OCI-LY3 (cell line): Measurements from ENCODE around the gene IZUMO1.

ENCODE experiments used
- H2AFZ ChIP-seq: fragments of 200-600, 300-600 bp; shearing (Covaris generic); 2 replicates; pipeline ENCODE4 v1.6.0; 2014; ENCODE audit warnings: antibody characterized with exemption, low read depth, low read length
- H3K27ac ChIP-seq: fragments of 200-600, 300-600 bp; sonication (generic); 2 replicates; pipeline ENCODE4 v1.5.1; 2014; ENCODE audit warnings: mild to moderate bottlenecking, low read length, moderate library complexity, mixed read lengths
- H3K27me3 ChIP-seq: fragments of 200-600, 300-600 bp; sonication (generic); 2 replicates; pipeline ENCODE4 v1.6.1; 2014; ENCODE audit warnings: low read depth, low read length, mixed read lengths
- H3K36me3 ChIP-seq: fragments of 200-600, 300-600 bp; sonication (generic); replicated peaks from 2 replicates; pipeline ENCODE3; 2014; ENCODE audit warnings: low read depth, low read length, mixed read lengths
- H3K4me1 ChIP-seq: fragments of 300-600, 200-600 bp; sonication (generic); 2 replicates; pipeline ENCODE4 v1.6.1; 2014; ENCODE audit warnings: low read length, mixed read lengths
- H3K4me2 ChIP-seq: fragments of 200-600, 300-600 bp; sonication (generic); 2 replicates; pipeline ENCODE4 v1.6.1; 2014; ENCODE audit warnings: low read length, mixed read lengths
- H3K4me3 ChIP-seq: fragments of 300-600, 200-600 bp; sonication (generic); 2 replicates; pipeline ENCODE4 v1.5.1; 2014; ENCODE audit warnings: antibody characterized with exemption, mild to moderate bottlenecking, low read length, moderate library complexity
- H3K79me2 ChIP-seq: fragments of 300-600, 200-600 bp; shearing (Covaris generic); 2 replicates; pipeline ENCODE4 v1.6.1; 2014; ENCODE audit warnings: mild to moderate bottlenecking, low read length, mixed read lengths
- H3K9ac ChIP-seq: fragments of 300-600, 200-600 bp; shearing (Covaris generic); 2 replicates; pipeline ENCODE4 v1.6.0; 2014; ENCODE audit warnings: mild to moderate bottlenecking, low read length, moderate library complexity
- H3K9me3 ChIP-seq: fragments of 200-600, 300-600 bp; shearing (Covaris generic); 2 replicates; pipeline ENCODE4 v1.6.1; 2014; ENCODE audit warnings: low read length, mixed read lengths; ENCODE audit not compliant: insufficient read depth
- H4K20me1 ChIP-seq: fragments of 200-600, 300-600 bp; sonication (generic); 2 replicates; pipeline ENCODE4 v1.6.1; 2016; ENCODE audit warnings: low read length, mixed read lengths; ENCODE audit not compliant: insufficient read depth
- EZH2phosphoT487 ChIP-seq: fragments of 200-600 bp; shearing (Covaris generic); IDR thresholded peaks from 2 replicates; pipeline ENCODE4 v1.6.1; 2018; ENCODE audit warnings: antibody characterized with exemption, mixed run types, low read depth
- TF ChIP-seq, protein P1 (sequence below): fragments of 200-600, 300-600 bp; sonication (generic); IDR thresholded peaks from 2 replicates; pipeline ENCODE4 v1.5.1; 2014; ENCODE audit warnings: antibody characterized with exemption, low read length, low read depth

The IZUMO1 gene

DNA sequence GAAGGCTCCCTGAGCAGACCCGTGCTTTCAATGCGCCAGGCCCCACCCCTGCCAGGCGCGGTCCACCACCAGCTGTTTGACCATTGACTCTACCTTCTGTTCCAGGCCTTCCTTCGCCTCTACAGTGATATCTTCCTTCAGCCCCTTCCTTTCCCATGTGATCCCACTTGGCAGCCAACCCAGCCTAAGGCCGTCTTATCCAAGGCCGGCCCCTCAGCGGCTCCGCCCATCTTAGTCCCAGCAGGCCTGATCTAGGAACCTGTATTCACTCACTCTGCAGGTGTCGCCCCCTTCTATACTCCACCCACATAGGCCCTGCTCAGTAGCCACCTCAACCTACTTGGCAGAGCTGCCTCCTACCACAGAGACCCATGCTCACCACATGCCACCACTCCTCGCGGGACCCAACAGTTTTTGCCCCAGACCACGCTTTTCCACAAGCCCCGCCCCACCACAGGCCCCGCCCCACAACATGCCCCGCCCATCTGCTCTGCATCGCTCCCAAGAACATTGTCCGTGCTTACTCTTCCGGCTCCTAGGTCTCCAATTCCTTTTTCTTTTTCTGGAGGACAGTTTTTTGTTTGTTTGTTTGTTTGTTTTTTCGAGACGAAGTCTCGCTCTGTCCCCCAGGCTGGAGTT lies 9.2 kb downstream of the IZUMO1 start:
- Histone ChIP-seq H3K4me2 (no peak overlapping the region), H3K9me3 (no peaks in the 10 kb centered on the region), H3K79me2 (no peaks in the 10 kb centered on the region), H4K20me1 (no peaks in the 10 kb centered on the region), H3K4me3 (no peak overlapping the region), H2AFZ (no peak overlapping the region), H3K4me1 (no peaks in the 10 kb centered on the region), H3K27ac (no peak overlapping the region), H3K36me3 (no peaks in the 10 kb centered on the region), H3K27me3 (no peaks in the 10 kb centered on the region), H3K9ac (no peak overlapping the region)
- TF ChIP-seq, protein P1, sequence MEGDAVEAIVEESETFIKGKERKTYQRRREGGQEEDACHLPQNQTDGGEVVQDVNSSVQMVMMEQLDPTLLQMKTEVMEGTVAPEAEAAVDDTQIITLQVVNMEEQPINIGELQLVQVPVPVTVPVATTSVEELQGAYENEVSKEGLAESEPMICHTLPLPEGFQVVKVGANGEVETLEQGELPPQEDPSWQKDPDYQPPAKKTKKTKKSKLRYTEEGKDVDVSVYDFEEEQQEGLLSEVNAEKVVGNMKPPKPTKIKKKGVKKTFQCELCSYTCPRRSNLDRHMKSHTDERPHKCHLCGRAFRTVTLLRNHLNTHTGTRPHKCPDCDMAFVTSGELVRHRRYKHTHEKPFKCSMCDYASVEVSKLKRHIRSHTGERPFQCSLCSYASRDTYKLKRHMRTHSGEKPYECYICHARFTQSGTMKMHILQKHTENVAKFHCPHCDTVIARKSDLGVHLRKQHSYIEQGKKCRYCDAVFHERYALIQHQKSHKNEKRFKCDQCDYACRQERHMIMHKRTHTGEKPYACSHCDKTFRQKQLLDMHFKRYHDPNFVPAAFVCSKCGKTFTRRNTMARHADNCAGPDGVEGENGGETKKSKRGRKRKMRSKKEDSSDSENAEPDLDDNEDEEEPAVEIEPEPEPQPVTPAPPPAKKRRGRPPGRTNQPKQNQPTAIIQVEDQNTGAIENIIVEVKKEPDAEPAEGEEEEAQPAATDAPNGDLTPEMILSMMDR: no peak
- no peak for TF ChIP-seq EZH2phosphoT487

DNA sequence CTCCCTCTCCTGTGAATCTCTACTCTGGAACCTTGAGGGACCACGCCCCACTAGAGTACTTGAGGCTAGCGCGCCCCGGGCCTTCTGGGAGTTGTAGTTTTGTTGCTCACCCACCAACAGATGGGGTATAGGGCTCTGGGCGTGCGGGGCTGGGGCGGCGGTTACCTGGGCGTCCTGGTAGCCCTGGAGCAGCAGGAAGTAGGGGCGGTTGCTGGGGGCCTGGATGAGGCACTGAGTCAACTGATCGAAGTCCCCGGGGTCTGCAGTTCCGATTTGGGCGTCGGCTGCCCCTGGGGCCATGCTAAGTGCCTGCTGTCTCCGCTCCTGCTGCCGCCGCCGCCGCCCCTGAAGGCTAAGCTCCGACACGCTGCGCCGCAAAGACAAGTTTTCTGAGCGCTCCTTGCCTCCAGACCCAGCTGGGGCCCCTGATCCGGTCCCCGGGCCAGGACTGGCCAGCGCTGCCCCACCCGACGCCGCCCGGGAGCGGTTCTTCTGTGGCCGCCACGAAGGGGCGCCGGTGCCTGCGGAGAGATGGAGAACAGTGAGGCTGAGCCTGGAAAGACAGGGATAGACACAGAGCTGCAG lies 11.6 kb downstream of the IZUMO1 start:
- no peak overlapping the region for H3K4me3 ChIP-seq
- no peak overlapping the region for H3K9ac ChIP-seq
- H3K4me2 ChIP-seq: no peak overlapping the region
- no peak for TF ChIP-seq EZH2phosphoT487
- TF ChIP-seq, protein P1: no peak
- no peaks in the 10 kb centered on the region for H4K20me1 ChIP-seq
- no peak overlapping the region for H3K27ac ChIP-seq
- no peaks in the 10 kb centered on the region for H3K27me3 ChIP-seq
- no peaks in the 10 kb centered on the region for H3K79me2 ChIP-seq
- no peaks in the 10 kb centered on the region for H3K36me3 ChIP-seq
- H2AFZ ChIP-seq: no peak overlapping the region
- H3K4me1 ChIP-seq: no peaks in the 10 kb centered on the region
- H3K9me3 ChIP-seq: no peaks in the 10 kb centered on the region

DNA sequence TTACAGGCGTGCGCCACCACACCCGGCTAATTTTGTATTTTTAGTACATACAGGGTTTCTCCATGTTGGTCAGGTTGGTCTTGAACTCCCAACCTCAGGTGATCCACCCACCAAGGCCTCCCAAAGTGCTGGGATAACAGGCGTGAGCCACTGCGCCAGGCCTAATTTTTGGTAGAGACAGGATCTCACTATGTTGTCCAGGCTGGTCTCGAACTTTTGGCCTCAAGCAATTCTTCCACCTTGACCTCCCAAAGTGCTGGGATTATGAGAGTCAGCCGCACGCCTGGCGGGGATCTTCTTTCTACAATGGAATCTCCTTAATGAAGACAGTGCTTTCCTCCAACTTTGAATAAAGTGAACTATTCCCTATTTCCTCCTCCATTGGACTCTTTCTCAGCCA lies 12.1 kb downstream of the IZUMO1 start:
- no peak overlapping the region for H3K4me2 ChIP-seq
- H3K27ac ChIP-seq: no peak overlapping the region
- H3K9ac ChIP-seq: no peak overlapping the region
- no peaks in the 10 kb centered on the region for H4K20me1 ChIP-seq
- H3K4me1 ChIP-seq: no peaks in the 10 kb centered on the region
- TF ChIP-seq EZH2phosphoT487: no peak
- TF ChIP-seq, protein P1: no peak
- no peaks in the 10 kb centered on the region for H3K9me3 ChIP-seq
- no peaks in the 10 kb centered on the region for H3K79me2 ChIP-seq
- no peak overlapping the region for H3K4me3 ChIP-seq
- no peaks in the 10 kb centered on the region for H3K27me3 ChIP-seq
- H2AFZ ChIP-seq: no peak overlapping the region
- no peaks in the 10 kb centered on the region for H3K36me3 ChIP-seq

DNA sequence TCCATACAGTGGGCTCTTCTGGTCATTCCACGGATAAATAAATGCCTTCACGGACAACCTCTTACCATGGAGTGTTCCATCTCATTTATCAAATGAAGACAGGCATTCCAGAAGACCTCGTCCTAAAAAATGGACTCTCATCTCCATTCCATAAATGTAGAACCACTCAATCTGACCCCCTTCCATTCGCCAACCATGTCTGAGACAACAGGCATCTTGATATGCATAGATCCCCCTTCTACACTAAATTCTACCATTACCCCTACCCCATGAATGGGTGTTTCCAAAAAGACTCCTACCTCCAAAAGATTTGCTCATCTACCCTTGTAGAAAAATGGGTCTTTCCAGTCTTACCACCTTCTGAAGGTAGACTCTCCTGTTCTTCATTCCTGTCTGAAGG lies 15.3 kb downstream of the IZUMO1 start:
- H3K9me3 ChIP-seq: no peaks in the 10 kb centered on the region
- H3K4me2 ChIP-seq: no peak overlapping the region
- H2AFZ ChIP-seq: no peak overlapping the region
- no peak overlapping the region for H3K9ac ChIP-seq
- peaks cover 9% of the 10 kb centered on the region for H3K36me3 ChIP-seq
- peaks cover 6% of the 10 kb centered on the region for H3K4me1 ChIP-seq
- H3K79me2 ChIP-seq: no peaks in the 10 kb centered on the region
- no peaks in the 10 kb centered on the region for H4K20me1 ChIP-seq
- no peak for TF ChIP-seq EZH2phosphoT487
- TF ChIP-seq, protein P1: no peak
- H3K27ac ChIP-seq: no peak overlapping the region
- H3K4me3 ChIP-seq: no peak overlapping the region
- H3K27me3 ChIP-seq: no peaks in the 10 kb centered on the region
